Measurements from ENCODE around the gene PIK3R2.

PIK3R2 gene

DNA sequence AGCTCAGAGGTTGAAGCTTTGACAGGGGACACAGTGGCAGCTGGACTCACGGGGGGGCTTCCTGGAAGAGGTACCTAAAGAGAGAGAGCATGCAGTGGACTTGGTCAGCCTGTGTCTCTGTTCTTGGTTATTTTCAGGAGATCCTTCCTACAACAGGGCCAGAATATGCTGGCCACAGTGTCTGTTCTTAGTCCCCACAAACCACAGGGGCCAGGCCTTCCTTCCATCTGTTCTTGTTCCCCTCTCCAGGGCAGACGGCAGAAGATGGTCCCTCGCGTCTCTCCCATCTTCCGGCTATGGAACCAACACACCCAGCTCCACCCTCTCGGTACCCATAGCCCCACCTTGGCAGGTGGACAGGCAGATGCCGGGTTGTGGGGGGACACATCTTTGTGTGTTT is 30.5 kb upstream of the PIK3R2 start:
- H3K4me3 ChIP-seq (ENCODE audit: low read length), result no peak overlapping the region
- DNase-seq (ENCODE audit: low read depth, low spot score), result no peak

DNA sequence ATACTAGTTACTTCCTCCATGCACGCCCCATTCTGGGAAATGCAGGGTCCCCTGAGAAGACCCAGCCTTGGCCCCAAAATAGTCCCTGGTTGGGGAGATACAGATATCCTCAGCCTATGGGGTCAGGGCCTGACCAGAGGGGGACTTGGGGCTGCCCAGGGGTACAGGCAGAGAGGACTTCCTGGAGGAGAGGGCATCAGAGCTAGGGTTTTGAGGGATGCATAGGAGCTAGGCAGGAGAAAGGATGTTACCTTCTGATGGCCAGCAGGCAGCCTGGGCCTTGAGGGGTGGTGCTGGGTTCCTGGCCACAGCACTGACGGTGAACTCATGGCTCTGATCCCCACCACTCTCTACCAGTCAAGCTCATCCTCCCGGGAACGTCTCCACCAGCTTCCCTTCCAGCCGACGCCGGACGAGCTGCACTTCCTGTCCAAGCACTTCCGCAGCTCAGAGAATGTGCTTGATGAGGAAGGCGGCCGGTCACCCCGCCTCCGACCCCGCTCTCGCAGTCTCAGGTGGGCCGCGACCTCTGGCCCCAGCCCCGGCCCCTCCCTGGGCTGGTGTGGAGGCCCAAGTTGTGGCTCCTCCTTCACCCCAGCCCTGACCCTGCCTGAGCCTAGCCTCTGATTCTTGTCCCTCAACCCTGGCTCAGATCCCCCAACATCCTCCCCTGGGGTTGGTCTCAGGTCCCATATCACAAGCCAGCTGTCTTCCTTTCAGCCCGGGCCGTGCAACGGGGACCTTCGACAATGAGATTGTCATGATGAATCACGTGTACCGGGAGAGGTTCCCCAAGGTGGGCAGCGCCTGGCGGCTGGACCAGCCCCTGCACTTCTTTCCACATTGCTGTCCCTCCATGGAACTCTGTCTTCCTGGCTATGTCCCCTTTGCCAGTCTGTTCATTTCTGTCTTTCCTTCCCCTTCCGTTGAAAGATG is 29.8 kb upstream of the PIK3R2 start:
- no peak for DNase-seq (ENCODE audit: low read depth, low spot score)
- H3K4me3 ChIP-seq (ENCODE audit: low read length), result no peak overlapping the region

DNA sequence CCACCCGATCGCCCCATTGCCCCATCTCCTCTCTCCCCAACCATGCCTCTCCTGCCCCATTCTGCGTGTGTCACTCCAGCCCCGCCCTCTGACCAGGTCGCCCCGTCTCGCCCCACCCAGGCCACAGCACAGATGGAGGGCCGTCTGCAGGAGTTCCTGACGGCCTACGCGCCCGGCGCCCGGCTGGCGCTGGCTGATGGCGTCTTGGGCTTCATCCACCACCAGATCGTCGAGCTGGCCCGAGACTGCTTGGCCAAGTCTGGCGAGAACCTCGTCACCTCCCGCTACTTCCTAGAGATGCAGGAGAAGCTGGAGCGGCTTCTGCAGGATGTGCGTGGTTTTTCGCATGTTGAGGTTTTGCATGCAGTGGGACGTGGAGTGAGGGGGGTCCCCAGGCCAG is 29.1 kb upstream of the PIK3R2 start:
- no peak overlapping the region for H3K4me3 ChIP-seq (ENCODE audit: low read length)
- DNase-seq (ENCODE audit: low read depth, low spot score), result no peak

DNA sequence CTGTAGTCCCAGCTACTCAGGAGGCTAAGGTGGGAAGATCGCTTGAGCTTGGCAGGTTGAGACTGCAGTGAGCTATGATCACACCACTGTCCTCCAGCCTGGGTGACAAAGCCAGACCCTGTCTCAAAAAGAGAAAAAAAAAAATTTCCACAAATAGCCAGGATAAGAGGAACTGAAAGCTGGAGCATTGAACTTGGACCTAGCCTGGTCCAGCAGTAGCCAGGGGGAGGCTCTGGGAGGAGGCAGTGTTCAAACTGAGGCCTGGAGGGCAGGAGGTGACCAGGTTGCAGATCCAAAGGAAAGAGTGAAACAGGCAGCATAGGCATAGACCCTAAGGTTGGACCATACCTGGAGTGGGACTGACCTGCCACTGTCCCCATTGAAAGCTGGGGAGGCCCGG is 26.9 kb upstream of the PIK3R2 start:
- no peak for DNase-seq (ENCODE audit: low read depth, low spot score)

DNA sequence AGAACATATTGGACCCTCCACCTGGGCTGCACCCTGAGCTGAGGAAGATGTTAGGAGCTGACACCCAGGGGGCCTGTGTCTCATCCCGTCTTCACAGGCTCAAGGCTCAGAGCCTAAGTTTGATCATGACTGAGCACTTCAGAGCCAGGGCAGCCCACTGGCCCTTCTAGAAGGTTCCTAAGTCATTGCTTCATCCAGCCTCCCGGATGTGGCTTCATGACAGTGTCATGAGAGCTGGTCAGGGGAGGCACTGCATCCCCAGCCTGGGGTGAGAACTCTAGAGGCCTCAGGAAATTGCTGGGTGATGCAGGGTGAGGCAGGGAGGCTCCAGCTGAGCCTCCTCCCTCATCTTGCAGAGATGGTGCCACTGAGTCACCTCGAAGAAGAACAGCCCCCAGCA is 24.9 kb upstream of the PIK3R2 start:
- H3K4me3 ChIP-seq (ENCODE audit: low read length), result no peak overlapping the region
- no peak for DNase-seq (ENCODE audit: low read depth, low spot score)

More for the DNA sequence above, 26.9 kb upstream of the PIK3R2 start:
- no peak overlapping the region for H3K4me3 ChIP-seq (ENCODE audit: low read length)

DNA sequence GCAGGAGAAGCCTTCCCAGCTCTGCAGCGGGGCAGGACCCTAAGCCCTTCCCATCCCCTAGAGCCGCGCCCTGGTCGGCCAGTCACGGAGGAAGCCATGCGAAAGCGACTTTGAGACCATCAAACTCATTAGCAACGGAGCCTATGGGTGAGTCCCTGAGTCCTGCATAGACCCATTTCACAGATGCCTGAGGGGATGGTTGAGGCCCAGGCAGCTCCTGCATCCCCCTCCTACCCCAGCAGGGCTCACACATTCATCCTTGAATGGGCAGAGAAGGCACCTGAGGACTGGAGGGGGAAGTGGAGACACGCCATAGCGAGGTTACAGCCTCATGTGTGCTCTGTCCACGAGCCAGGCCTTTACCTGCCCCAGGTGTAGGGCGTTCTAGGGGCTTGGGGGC is 24.2 kb upstream of the PIK3R2 start:
- no peak overlapping the region for H3K4me3 ChIP-seq (ENCODE audit: low read length)
- DNase-seq (ENCODE audit: low read depth, low spot score), result no peak

DNA sequence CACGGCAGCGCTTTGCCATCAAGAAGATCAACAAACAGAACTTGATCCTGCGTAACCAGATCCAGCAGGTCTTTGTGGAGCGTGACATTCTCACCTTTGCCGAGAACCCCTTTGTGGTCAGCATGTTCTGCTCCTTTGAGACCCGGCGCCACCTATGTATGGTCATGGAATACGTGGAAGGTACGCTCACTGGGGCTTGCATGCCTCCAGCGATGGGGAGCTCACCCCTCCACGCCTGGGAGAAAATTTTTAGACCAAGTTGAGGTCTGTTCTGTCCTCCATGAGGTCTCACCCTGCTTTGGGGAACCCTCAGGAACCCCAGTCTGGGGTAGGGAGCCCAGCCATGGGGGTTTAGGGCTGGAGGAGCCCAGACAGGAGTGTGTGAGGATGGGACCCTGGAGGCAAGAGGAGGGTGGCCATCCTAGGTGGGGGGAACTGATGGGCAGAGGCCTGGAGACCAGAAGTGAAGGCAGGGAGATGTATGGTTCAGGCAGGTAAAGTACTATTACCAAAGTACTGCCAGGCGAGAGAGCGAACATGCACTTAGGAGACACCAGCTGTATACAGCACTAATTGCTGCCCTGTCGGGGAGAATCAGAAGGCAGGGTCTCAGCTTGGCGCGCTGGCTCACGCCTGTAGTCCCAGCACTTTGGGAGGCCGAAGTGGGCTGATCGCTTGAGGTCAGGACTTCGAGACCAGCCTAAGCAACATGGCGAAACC is 22.3 kb upstream of the PIK3R2 start:
- no peak overlapping the region for H3K4me3 ChIP-seq (ENCODE audit: low read length)
- no peak for DNase-seq (ENCODE audit: low read depth, low spot score)

DNA sequence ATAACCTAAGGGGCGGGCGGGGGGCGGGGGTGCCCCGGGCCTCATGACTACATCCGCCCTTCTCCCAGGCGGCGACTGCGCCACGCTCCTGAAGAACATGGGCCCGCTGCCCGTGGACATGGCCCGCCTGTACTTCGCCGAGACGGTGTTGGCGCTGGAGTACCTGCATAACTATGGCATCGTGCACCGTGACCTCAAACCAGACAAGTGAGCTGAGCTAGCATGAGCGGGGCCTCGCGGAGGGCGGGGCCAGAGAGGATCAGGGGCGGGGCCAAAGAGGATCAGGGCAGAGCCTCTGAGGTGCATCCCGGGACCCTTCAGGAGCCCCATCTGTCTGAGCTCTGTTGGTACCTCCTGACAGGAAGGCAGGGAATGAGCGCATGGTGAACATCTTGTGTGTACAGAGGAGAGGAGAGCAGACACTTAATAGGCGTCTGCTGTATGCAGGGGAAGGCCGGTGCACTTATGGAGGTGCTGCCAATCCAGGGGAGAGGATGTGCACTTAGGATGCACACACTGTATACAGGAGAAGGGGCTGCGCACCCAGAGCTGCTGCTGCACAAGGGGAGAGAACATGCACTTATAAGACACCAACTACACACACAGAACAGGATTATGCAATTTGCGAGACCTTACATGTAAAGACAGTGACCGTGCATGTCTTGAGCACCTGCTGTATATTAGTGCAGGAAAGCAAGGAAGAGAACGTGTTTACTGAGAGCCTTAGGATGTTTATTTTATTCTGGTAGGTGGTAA is 20.9 kb upstream of the PIK3R2 start:
- no peak overlapping the region for H3K4me3 ChIP-seq (ENCODE audit: low read length)
- no peak for DNase-seq (ENCODE audit: low read depth, low spot score)

DNA sequence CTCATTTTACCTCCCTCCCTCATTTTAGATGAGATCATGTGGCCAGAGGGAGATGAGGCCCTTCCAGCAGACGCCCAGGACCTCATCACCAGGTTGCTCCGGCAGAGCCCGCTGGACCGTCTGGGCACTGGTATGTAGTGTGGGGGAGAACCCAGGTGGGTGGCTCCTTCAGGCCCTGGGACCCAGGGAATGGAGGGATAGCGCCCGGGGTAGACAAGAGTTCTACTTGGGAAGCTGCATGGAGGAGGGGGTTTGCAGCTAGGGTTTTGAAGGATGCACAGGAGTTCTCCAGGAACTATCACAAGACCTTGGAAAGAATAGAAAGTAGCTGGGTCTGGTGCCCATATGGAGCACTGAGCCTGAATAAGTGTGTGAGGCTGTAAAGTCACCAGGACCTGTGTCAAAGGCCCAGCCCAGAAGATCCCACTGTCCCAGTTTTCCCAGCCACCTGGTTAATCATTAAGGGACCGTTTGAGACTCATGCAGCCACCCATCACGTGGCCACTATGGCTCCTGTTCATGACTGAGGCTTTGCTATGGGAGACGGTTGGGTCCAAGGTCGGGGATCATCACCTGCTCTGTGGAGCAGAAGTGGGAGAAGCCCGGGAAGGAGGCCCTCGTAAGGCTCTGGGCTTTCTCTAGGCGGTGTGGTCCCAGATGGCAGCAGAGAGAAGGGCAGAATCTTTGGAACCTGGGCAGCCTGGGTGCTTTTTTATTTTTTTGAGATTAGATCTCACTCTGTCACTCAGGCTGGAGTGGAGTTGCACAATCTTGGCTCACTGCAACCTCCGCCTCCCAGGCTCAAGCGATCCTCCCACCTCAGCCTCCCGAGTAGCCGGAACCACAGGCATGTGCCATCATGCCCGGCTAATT is 17.0 kb upstream of the PIK3R2 start:
- DNase-seq (ENCODE audit: low read depth, low spot score), result no peak
- no peak overlapping the region for H3K4me3 ChIP-seq (ENCODE audit: low read length)

DNA sequence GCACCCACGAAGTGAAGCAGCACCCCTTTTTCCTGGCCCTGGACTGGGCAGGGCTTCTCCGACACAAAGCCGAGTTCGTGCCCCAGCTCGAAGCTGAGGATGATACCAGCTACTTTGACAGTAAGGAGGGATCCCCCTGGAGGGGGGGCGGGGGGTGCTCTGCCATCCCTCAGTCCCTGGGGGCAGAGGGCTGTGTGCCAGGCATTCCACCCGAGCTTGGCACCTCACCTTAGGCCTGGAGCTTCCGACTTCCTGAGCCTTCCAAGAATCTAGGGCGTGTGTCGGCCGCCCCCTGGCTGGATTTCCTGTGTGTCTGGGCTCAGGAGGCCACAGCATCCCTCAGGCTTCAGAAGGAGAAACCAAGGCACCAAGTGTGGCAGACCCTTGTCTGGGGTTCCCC is 15.7 kb upstream of the PIK3R2 start:
- H3K4me3 ChIP-seq (ENCODE audit: low read length), result no peak overlapping the region
- no peak for DNase-seq (ENCODE audit: low read depth, low spot score)

DNA sequence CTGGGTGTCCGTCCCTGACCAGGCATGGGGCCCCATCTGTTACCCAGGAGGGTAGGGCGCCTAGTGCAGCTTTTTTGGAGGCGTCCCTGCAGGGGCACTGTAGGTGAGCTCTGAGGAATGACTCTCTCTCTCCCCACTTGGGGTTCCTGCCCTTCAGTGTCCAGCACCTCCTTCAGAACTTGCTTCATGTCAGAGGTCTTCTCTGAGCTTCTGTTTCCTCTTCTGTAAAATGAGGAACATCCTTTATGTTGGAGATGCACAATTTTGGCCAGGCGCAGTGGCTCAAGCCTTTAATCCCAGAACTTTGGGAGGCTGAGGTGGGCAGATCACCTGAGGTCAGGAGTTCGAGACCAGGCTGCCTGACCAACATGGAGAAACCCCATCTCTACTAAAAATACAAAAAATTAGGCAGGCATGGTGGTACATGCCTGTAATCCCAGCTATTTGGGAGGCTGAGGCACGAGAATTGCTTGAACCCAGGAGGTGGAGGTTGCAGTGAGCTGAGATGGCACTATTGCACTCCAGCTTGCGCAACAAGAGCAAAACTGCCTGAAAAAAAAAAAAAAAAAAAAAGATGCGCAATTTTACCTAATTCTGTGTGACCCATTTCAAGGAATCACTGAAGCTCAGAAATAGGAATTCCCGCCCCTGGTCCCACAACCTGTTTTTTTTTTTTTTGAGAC is 15.2 kb upstream of the PIK3R2 start:
- no peak for DNase-seq (ENCODE audit: low read depth, low spot score)
- no peak overlapping the region for H3K4me3 ChIP-seq (ENCODE audit: low read length)

DNA sequence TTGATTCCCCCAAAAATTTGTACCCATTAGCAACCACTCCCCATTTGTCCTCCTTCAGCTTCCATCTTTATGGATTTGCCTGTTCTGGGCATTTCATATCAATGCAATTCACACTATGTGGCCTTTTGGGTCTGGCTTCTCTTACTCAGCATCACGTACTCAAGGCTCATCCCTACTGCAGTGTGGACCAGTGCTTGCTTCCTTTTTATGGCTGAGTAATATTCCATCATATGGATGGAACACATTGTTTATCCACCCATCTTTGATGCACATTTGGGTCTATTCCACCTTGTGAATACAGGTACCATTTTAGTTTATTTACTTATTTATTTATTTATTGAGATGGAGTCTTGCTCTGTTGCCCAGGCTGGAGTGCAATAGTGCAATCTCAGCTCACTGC is 12.5 kb upstream of the PIK3R2 start:
- no peak for DNase-seq (ENCODE audit: low read depth, low spot score)

DNA sequence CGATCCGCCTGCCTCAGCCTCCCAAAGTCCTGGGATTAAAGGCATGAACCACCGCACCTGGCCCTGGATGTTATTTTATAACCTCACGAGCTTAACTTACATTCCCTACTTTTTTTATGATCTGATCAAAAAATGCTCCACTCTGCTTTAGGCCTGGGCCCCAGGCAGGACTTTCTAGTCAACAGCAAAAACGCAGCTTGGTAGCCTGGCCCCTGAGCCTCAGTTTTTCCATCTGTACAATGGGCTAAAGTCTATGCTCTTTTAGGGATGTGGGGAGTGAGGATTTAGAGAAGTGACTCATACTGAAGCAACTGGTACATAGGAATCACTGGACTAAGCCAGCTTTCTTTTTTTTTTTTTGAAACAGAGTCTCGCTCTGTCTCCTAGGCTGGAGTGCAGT is 11.9 kb upstream of the PIK3R2 start:
- no peak for DNase-seq (ENCODE audit: low read depth, low spot score)
- H3K4me3 ChIP-seq (ENCODE audit: low read length), result no peak overlapping the region

More for the DNA sequence above, 12.5 kb upstream of the PIK3R2 start:
- no peak overlapping the region for H3K4me3 ChIP-seq (ENCODE audit: low read length)

DNA sequence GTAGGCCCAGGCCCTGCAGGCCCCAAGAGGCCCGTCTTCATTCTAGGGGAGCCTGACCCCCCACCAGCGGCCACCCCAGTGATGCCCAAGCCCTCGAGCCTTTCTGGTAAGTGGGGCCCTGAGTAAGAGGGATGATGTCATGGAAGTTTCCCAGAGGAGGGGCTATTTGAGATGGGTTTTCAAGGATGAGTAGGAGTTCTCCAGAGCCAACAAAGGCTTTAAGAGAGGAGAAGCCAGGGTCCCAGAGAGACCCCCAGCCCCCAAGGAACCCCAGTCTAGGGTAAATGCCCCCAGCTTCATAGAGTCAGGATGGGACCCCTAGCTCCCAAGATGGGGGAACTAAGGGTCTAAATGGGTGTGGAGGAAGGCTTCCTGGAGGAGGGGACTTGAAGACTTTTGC is 9.1 kb upstream of the PIK3R2 start:
- H3K4me3 ChIP-seq (ENCODE audit: low read length), result no peak overlapping the region
- no peak for DNase-seq (ENCODE audit: low read depth, low spot score)

DNA sequence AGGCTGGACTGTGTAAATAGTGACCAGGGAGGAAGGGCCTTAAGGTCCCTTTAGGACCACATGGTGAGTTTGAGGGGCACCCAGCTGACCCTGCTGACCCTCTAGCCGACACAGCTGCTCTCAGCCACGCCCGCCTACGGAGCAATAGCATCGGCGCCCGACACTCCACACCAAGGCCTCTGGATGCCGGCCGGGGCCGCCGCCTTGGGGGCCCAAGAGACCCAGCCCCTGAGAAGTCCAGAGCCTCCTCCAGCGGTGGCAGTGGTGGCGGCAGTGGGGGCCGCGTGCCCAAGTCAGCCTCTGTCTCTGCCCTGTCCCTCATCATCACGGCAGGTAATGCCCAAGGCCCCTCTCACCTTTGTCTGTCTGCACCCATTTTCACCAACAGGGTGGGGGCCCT is 8.6 kb upstream of the PIK3R2 start:
- H3K4me3 ChIP-seq (ENCODE audit: low read length), result no peak overlapping the region
- no peak for DNase-seq (ENCODE audit: low read depth, low spot score)

DNA sequence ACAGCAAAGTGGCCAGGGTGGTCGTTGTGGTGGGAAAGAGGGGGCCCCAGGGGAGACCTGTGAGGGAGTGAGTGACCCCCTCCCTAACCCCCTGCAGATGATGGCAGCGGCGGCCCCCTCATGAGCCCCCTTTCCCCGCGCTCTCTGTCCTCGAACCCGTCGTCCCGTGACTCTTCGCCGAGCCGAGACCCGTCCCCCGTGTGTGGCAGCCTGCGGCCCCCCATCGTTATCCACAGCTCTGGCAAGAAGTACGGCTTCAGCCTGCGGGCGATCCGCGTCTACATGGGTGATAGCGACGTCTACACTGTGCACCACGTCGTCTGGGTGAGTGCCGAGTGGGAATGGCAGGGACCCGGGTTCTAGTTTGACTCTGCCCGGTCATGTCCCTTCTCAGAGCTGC is 8.1 kb upstream of the PIK3R2 start:
- no peak for DNase-seq (ENCODE audit: low read depth, low spot score)
- H3K4me3 ChIP-seq (ENCODE audit: low read length), result no peak overlapping the region

DNA sequence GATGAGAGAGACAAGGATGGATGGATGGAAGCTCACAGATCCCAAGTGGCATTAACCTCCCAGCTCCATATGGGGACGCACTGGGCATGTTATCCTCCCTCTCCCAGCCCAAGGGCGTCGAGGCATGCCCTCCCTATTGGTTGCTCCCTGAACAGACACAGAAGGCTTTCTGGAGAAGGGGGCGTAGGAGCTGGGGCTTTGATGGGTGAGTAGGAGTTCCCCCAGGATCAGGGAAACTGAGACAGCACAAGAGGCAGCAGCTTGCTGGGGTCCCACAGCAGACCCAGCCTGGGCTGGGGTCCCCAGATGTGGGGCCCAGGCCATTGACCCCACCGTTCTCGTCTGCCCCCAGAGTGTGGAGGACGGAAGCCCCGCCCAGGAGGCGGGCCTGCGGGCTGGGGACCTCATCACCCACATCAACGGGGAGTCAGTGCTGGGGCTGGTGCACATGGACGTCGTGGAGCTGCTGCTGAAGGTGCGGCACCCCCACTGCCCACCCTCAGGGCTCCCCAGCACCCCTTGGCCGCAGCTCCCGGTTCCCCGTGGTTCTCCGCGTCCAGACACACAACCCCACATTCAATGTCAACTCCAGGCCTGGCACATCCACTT is 7.5 kb upstream of the PIK3R2 start:
- no peak overlapping the region for H3K4me3 ChIP-seq (ENCODE audit: low read length)
- DNase-seq (ENCODE audit: low read depth, low spot score), result no peak

DNA sequence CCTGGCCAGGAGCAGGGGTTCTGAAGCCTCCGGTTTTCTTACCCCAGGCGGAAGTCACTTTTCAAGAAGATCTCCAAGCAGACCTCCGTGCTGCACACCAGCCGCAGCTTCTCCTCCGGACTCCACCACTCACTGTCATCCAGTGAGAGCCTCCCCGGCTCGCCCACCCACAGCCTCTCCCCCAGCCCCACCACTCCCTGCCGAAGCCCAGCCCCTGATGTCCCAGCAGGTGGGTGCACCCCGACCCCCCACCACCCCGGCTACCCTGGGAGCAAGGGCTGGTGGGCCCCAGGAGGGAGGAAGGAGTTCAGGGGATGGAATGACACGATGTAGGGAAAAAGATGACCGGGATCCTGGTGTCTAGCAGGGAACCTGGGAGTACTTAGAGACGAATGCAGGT is 5.6 kb upstream of the PIK3R2 start:
- H3K4me3 ChIP-seq (ENCODE audit: low read length), result no peak overlapping the region
- no peak for DNase-seq (ENCODE audit: low read depth, low spot score)
